NCI-H1105 (cell line): ENCODE measurements around the gene HGFAC.
A peak's percentile ranks its signal among the peaks of the same experiment; 100 is the strongest.

Experiments used
- DNase-seq: peaks from one replicate; lab custom pipeline; 2025; lab: John Stamatoyannopoulos, UW

The HGFAC gene

DNA sequence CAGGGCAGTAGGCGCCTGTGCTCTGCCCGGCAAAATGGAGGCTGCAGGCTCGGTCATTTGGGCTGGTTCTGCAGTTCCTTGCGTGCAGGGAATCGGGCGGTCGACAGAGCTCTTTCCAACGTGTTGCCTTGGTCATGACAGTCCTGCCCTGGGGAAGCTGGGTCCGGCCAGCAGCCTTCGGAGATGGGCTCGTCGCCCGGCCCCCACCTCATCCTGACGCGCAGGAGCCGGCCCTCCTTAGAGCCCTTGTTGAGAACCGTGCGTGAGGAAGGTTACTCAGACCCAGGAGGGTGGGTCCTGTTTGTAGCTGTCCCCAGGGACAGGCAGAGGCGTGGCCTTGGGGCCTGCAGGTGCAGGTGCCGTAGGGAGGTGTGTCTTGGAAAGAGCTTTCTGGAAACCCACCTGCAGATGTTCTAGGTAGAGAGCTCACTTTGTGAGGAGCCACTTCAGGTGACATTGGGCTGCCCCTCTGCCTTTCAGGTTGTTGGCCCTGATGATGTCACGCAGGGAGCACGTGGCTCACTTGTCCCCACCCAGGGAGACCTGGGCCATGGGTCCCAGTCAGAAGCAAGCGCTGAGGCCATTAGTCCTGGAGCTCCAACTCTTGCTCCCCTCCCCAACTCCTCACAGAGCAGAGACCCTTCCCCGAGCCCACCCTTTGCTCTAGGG, 15.2 kb upstream of the HGFAC start:
- DNase-seq: no peak

DNA sequence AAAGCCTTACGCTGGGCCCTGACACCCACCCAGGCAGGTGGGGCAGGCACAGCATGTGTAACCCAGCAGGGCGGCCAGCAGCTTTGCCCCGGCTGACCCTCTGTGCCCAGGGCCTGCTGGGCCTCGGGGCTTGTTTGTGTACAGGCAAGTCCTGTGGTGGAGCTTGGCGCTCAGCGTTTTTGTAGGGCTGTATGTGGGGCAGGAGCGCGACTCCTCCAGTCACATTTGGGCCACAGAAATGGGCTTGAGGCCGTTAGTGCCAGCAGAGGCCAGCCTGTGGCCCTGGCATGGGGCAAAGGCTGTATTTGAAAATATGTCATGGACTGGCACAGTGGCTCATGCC, 14.7 kb upstream of the HGFAC start:
- DNase-seq: no peak

DNA sequence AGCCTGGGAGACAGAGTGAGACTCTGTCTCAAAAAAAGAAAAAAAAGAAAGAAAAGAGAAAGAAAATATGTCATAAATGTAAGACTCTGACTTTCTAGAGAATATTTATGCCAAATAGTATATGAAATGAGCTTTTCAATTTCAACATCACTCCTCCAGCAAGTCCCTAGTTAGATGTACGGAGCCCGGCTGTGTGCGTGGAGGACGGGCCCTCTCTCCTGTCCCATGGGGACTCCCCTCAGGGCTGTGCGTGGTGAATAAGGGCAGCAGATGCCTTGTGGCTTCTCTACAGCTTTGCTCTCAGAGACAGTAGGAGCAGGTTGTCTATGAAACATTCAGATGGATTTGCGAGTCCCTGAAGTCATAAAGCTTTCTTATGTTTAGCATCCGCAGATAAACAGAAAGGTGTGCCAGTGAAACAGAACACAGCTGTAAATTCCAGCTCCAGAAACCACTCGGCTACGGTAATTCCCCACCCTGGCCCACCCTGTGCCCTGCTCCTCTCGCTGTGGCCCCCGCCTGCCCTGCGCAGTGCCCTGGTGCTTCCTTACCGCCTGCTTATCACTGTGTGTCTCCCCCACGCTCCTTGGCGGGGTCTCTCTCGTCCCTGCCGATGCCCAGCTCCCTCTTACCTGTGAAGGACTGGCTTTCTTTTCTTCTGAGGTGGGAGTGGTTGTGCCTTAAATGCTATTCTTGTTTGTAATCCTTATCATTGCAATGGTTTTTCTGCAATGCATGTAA, 13.9 kb upstream of the HGFAC start:
- DNase-seq: no peak

- DNase-seq: no peak
Measured at GRCh38 chr4:3429651-3430050, 12.1 kb upstream of the HGFAC start.

DNA sequence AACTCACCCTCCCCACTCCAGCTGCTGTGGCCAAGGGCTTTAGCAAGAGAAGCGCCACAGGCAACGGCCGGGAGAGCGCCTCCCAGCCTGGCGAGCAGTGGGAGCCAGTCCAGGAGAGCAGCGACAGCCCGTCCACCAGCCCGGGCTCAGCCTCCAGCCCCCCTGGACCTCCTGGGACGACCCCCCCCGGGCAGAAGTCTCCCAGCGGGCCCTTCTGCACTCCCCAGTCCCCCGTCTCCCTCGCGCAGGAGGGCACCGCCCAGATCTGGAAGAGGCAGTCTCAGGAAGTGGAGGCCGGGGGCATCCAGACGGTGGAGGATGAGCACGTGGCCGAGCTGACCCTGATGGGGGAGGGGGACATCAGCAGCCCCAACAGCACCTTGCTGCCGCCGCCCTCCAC, 11.2 kb upstream of the HGFAC start:
- no peak for DNase-seq

DNA sequence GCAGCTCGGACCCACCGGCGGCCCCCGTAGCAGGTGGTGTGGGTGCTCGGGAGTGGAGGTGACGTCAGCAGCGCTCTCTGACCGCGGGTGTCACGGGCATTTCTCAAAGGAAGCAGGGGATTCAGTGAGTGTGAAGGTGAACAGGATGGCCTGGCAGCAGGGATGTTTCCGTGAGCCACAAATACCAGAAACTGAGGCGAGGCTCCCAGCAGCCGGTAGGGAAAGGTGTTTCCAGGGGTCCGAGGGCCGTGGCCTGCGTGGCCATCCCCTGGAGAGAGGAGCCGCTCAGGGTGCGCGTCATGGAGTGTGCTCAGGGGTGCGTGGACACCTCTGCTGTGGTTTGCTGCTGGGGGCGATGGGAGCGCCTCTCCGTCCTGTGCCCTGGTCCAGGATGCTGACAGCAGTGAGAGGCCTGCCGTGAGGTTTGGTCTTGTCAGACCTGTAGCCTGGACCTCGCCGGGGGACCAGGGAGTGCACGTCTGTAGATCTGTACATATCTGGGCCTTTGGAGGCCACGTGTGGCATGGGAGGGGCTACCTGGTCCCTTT, 10.2 kb upstream of the HGFAC start:
- no peak for DNase-seq

DNA sequence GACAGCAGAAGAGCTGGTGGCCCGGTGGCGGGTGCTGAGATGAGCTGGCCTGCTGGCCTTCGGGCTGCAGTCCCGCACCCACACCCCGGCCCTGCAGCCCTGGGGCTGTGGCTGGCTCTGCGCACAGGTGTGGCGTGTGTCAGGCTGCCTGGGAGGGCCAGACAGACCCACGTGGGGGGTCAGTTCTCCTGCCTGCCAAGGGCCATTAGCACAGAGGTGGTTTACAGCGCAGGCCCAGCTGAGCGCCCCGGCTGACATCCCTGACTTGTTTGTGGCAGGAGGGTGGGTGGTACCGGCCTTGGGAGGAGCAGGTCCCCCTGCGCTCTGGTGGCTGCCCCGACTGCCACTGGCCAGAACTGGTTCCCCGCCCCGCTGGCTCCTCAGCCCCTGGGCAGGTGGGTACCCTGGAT, 9.4 kb upstream of the HGFAC start:
- no peak for DNase-seq

- DNase-seq: no peak
Measured at GRCh38 chr4:3433138-3433869, 8.5 kb upstream of the HGFAC start.

- no peak for DNase-seq
Measured at GRCh38 chr4:3434881-3435685, 6.7 kb upstream of the HGFAC start.

DNA sequence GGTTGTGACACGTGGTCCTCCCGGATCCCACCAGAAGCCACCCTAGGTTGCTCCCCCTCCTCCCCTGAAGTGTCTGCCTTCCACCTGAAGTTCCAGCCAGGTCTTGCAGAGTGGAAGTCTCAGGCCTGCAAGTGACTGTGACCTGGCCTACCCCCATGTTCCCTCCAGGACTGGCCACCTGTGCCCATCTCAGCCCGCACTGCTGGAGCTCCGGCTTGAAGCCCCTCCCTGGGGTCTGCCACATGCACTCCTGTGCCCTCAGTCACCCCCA, 6.1 kb upstream of the HGFAC start:
- DNase-seq: no peak

GRCh38 chr4:3436048-3436797, 5.5 kb upstream of the HGFAC start:
- DNase-seq: no peak

- peak; percentile 32 for DNase-seq
Measured at GRCh38 chr4:3436798-3437581, 4.8 kb upstream of the HGFAC start.

GRCh38 chr4:3437582-3437936, 4.2 kb upstream of the HGFAC start:
- no peak for DNase-seq

- no peak for DNase-seq
Measured at GRCh38 chr4:3437998-3438846, 3.5 kb upstream of the HGFAC start.

- DNase-seq: no peak
Measured at GRCh38 chr4:3438847-3439180, 3.0 kb upstream of the HGFAC start.

DNA sequence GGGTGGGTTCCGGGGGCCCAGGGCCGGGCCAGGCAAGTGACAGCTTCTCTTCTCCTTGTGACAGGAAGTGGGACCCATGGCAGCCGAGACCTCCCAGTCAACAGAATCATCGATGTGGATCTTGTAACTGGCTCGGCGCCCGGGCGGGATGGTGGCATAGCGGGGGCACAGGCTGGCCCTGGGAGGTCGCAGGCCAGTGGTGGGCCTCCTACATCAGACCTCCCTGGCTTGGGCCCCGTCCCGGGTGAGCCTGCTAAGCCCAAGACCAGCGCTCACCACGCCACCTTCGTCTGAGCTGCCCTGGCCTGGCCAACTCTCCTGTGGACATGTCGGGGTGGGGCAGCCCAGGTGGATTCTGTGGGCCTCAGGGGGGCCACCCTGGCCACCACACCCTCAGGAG, 2.4 kb upstream of the HGFAC start:
- DNase-seq: no peak

DNA sequence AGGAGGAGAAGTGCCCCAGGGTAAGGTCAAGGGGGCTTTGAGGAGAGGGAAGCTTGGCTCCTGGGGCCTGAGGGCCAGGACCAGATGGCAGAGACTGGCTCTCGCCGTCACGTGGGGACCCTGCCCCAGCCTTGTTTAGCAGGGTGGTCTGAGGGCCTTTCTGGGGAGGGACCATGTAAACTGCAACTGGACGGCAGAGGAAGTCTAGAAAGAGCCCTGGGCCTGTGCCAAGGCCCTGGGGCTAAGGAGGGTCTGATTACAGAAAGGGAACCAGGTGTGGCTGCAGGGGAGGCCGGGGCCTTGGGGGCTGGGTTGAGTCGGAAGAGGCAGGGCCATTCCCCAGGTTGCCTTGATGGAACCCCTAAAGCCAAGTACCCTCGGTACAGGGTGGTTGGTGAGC, 1.8 kb upstream of the HGFAC start:
- no peak for DNase-seq

GRCh38 chr4:3440979-3441500, 728 bp upstream of the HGFAC start:
- no peak for DNase-seq

DNA sequence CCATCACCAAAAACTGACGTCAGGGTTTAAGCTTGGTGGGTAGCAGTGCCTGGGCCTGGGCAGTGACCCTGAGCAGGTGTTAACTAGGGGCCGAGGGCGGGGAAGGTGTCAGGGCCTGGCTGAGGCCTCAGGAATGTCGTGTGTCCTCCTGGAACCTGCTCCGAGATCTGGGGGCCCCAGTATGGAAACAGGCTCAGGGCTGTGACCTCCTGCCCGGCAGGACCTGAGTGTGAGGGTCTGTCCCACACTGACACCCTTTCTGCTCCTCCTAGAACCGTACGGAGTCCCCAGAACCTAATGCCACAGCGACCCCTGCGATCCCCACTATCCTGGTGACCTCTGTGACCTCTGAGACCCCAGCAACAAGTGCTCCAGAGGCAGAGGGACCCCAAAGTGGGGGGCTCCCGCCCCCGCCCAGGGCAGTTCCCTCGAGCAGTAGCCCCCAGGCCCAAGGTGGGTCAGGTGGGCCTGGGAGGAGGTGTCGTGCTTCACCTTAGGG, 741 bp downstream of the HGFAC start:
- DNase-seq: no peak
